SU-DHL-6 (cell line): Measurements from ENCODE around the gene CPA3.

Source experiments
- CTCF ChIP-seq: fragments of 200-600 bp; sonication (generic); IDR thresholded peaks from one replicate; pipeline ENCODE4 v1.5.1; 2017; ENCODE audit warnings: antibody characterized with exemption, mild to moderate bottlenecking, low read length, moderate library complexity; ENCODE audit not compliant: insufficient read depth, poor library complexity, severe bottlenecking
- EZH2phosphoT487 ChIP-seq: fragments of 200-600 bp; sonication (generic), shearing (Covaris generic); conservative IDR thresholded peaks from 2 replicates; pipeline ENCODE4 v1.6.1; 2018; ENCODE audit warnings: mild to moderate bottlenecking, antibody characterized with exemption, low read length, moderate library complexity, mixed read lengths

- TF ChIP-seq CTCF, result no peak
- TF ChIP-seq EZH2phosphoT487, result no peak
These were observed 80.0 kb downstream of the CPA3 start for GRCh38 chr3:148945116-148945515.
